ENCODE results near the gene ADK. TPM values are rescaled to one million over a fixed set of nuclear protein-coding genes. Genes with fewer than 3 reads are reported as not detected.

The ADK gene
- polyA plus RNA-seq, 1 donor (not counting 4 experiments of a cell fraction or from before 2014, with no cell fraction given), result 139 TPM

DNA sequence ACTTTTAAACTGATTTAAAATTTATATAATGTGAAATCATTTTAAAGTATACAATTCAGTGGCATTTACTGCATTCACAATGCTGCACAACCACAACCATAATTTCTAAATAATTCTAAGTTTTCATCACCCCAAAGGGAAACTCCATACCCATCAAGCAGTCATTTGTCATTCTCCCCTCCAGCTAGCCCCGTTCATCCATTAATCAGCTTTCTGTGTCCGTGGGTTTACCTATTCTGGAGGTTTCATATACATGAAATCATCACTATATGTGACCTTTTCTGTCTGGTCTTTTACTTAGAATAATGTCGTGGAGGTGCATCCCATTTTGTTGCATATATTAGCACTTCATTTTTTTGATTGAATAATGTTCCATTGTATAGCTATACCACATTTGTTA, 214.1 kb downstream of the ADK start:
- no peaks in the 10 kb centered on the region for H3K9me1 ChIP-seq (ENCODE audit: control insufficient read depth, extremely low read depth, insufficient read depth, low read length)
- peaks cover 0 to 10% of the 10 kb centered on the region in 2 experiments for H3K36me3 ChIP-seq (ENCODE audit: control insufficient read depth in 2 of 2, extremely low read depth in 1 of 2, insufficient read depth in 2 of 2, low read length in 2 of 2)
- H3K27me3 ChIP-seq (ENCODE audit: control insufficient read depth, extremely low read depth, insufficient read depth, low read length), result no peaks in the 10 kb centered on the region
- H3K4me1 ChIP-seq (ENCODE audit: control insufficient read depth, extremely low read depth, insufficient read depth, low read length), result no peaks in the 10 kb centered on the region
- peaks cover 4% of the 10 kb centered on the region for H3K79me2 ChIP-seq (ENCODE audit: control insufficient read depth, insufficient read depth, low read length)
- H3K4me2 ChIP-seq (ENCODE audit: control insufficient read depth, extremely low read depth, insufficient read depth, low read depth, low read length), result no peak overlapping the region
- no peak for DNase-seq (ENCODE audit: low read depth, low spot score)
- dilution Hi-C loops (cut with MboI; ENCODE audit: extremely low pct_ligation_motif_present, low sequenced_read_pairs), result no loop called here
- no peak overlapping the region for H2AFZ ChIP-seq (ENCODE audit: control insufficient read depth, low read length)
- H4K20me1 ChIP-seq (ENCODE audit: control insufficient read depth, extremely low read depth, insufficient read depth, low read length), result no peaks in the 10 kb centered on the region
- no peak overlapping the region for H3K4me3 ChIP-seq (ENCODE audit: control insufficient read depth in 2 of 3, extremely low read depth in 1 of 3, insufficient read depth in 2 of 3, low read depth in 1 of 3, low read length in 3 of 3)
- FAIRE-seq, result no peak
- no peak overlapping the region for H3K9ac ChIP-seq (ENCODE audit: control insufficient read depth, extremely low read depth, insufficient read depth, low read length)
- no peak for TF ChIP-seq EZH2 (IDR thresholded peaks at IDR 0.05; ENCODE audit: low read length)
- no peak for TF ChIP-seq CTCF (optimal IDR thresholded peaks at IDR 0.05 in 1 of 3, IDR thresholded peaks at IDR 0.05 in 1 of 3, conservative IDR thresholded peaks at IDR 0.05 in 1 of 3; ENCODE audit: extremely low read depth in 1 of 3, insufficient read depth in 2 of 3, low read length in 3 of 3)
- H3K9me3 ChIP-seq (ENCODE audit: control insufficient read depth, low read depth, low read length), result no peaks in the 10 kb centered on the region
- no peak overlapping the region for H3K27ac ChIP-seq (ENCODE audit: control insufficient read depth, insufficient read depth, low read length)

GRCh38 chr10:74371696-74372095, 220.7 kb downstream of the ADK start:
- no peak for TF ChIP-seq EZH2 (IDR thresholded peaks at IDR 0.05; ENCODE audit: low read length)
- no peak for TF ChIP-seq CTCF (optimal IDR thresholded peaks at IDR 0.05 in 1 of 3, IDR thresholded peaks at IDR 0.05 in 1 of 3, conservative IDR thresholded peaks at IDR 0.05 in 1 of 3; ENCODE audit: extremely low read depth in 1 of 3, insufficient read depth in 2 of 3, low read length in 3 of 3)
- DNase-seq (ENCODE audit: low read depth, low spot score) (no peak), FAIRE-seq (no peak)
- Histone ChIP-seq H3K9ac (ENCODE audit: control insufficient read depth, extremely low read depth, insufficient read depth, low read length) (no peak overlapping the region), H3K4me3 (ENCODE audit: control insufficient read depth in 2 of 3, extremely low read depth in 1 of 3, insufficient read depth in 2 of 3, low read depth in 1 of 3, low read length in 3 of 3) (no peak overlapping the region), H2AFZ (ENCODE audit: control insufficient read depth, low read length) (no peak overlapping the region), H3K27ac (ENCODE audit: control insufficient read depth, insufficient read depth, low read length) (no peak overlapping the region), H3K4me1 (ENCODE audit: control insufficient read depth, extremely low read depth, insufficient read depth, low read length) (no peaks in the 10 kb centered on the region), H3K9me1 (ENCODE audit: control insufficient read depth, extremely low read depth, insufficient read depth, low read length) (no peaks in the 10 kb centered on the region), H3K9me3 (ENCODE audit: control insufficient read depth, low read depth, low read length) (no peaks in the 10 kb centered on the region), H3K79me2 (ENCODE audit: control insufficient read depth, insufficient read depth, low read length) (peaks cover 6% of the 10 kb centered on the region), H3K27me3 (ENCODE audit: control insufficient read depth, extremely low read depth, insufficient read depth, low read length) (no peaks in the 10 kb centered on the region), H3K36me3 (ENCODE audit: control insufficient read depth in 2 of 2, extremely low read depth in 1 of 2, insufficient read depth in 2 of 2, low read length in 2 of 2) (peaks cover 7 to 9% of the 10 kb centered on the region in 2 experiments), H3K4me2 (ENCODE audit: control insufficient read depth, extremely low read depth, insufficient read depth, low read depth, low read length) (no peak overlapping the region), H4K20me1 (ENCODE audit: control insufficient read depth, extremely low read depth, insufficient read depth, low read length) (no peaks in the 10 kb centered on the region)
- dilution Hi-C loops (cut with MboI; ENCODE audit: extremely low pct_ligation_motif_present, low sequenced_read_pairs), result no loop called here
